Liver (tissue), 9 donors: ENCODE results near the gene GPR87. TPM values are rescaled to one million over a fixed set of nuclear protein-coding genes. Genes with fewer than 3 reads are reported as not detected.

Experiments
- DNase-seq: peaks from one replicate; pipeline ENCODE4 v3.0.0-alpha.2; 2017; ENCODE audit warnings: low spot score
- H3K27ac ChIP-seq, 2 donors: one replicate each; pipeline ENCODE4 v1.7.0; 2013; ENCODE audit warnings: inconsistent platforms in 2 of 2, low read length in 2 of 2, control low read depth in 1 of 2, low read depth in 1 of 2, mild to moderate bottlenecking in 1 of 2
- H3K27me3 ChIP-seq, 4 donors: one replicate each; pipeline versions ENCODE4 v1.6.1 to v1.7.0; 2013; ENCODE audit warnings: low read length in 3 of 4, inconsistent platforms in 1 of 4, mild to moderate bottlenecking in 1 of 4, moderate library complexity in 1 of 4; ENCODE audit not compliant: control insufficient read depth in 4 of 4, insufficient read depth in 4 of 4
- H3K36me3 ChIP-seq, 4 donors: one replicate each; pipeline versions ENCODE4 v1.6.1 to v1.7.0; 2013; ENCODE audit warnings: low read length in 3 of 4, mild to moderate bottlenecking in 3 of 4, low read depth in 1 of 4, moderate library complexity in 1 of 4; ENCODE audit not compliant: control insufficient read depth in 4 of 4, insufficient read depth in 3 of 4
- H3K4me1 ChIP-seq, 4 donors: one replicate each; pipeline versions ENCODE4 v1.6.1 to v1.7.0; 2013; ENCODE audit warnings: low read length in 3 of 4, mild to moderate bottlenecking in 3 of 4, moderate library complexity in 1 of 4; ENCODE audit not compliant: control insufficient read depth in 4 of 4, insufficient read depth in 4 of 4
- H3K4me3 ChIP-seq, 3 donors: one replicate each; pipeline versions ENCODE4 v1.6.1 to v1.7.0; 2013; ENCODE audit warnings: low read length in 3 of 3, control low read depth in 1 of 3, low read depth in 1 of 3, mild to moderate bottlenecking in 1 of 3
- H3K9ac ChIP-seq, 2 donors: one replicate each; pipeline ENCODE4 v1.7.0; 2013; ENCODE audit warnings: low read length in 2 of 2, mild to moderate bottlenecking in 2 of 2, moderate library complexity in 2 of 2, control low read depth in 1 of 2, low read depth in 1 of 2
- H3K9me3 ChIP-seq, 4 donors: one replicate each; pipeline versions ENCODE4 v1.6.1 to v1.7.0; 2013; ENCODE audit warnings: low read length in 3 of 4; ENCODE audit not compliant: control insufficient read depth in 4 of 4
- EGR1 ChIP-seq, 2 donors: IDR thresholded peaks; 2 replicates each; pipeline ENCODE4 v1.6.1; 2016 to 2018; ENCODE audit warnings: antibody characterized with exemption in 2 of 2, low read depth in 2 of 2
- FOXA1 ChIP-seq: IDR thresholded peaks from 2 replicates; pipeline ENCODE4 v1.6.1; 2016; ENCODE audit warnings: antibody characterized with exemption
- GABPA ChIP-seq, 2 donors: IDR thresholded peaks in 1 of 2; conservative IDR thresholded peaks in 1 of 2; 2 replicates each; pipeline ENCODE4 v1.6.1; 2016; ENCODE audit warnings: antibody characterized with exemption in 2 of 2, mild to moderate bottlenecking in 1 of 2, moderate library complexity in 1 of 2
- HNF4A ChIP-seq, 2 donors: conservative IDR thresholded peaks; 2 replicates each; pipeline ENCODE4 v1.6.1; 2016; ENCODE audit warnings: antibody characterized with exemption in 2 of 2, mild to moderate bottlenecking in 2 of 2
- HNF4G ChIP-seq: IDR thresholded peaks from 2 replicates; pipeline ENCODE4 v1.6.1; 2016; ENCODE audit warnings: antibody characterized with exemption
- JUND ChIP-seq, 2 donors: IDR thresholded peaks; 2 replicates each; pipeline ENCODE4 v1.6.1; 2016; ENCODE audit warnings: antibody characterized with exemption in 2 of 2
- NR2F2 ChIP-seq: IDR thresholded peaks from 2 replicates; pipeline ENCODE4 v1.6.1; 2016; ENCODE audit warnings: antibody characterized with exemption
- RAD21 ChIP-seq, 2 donors: IDR thresholded peaks; 2 replicates each; pipeline ENCODE4 v1.6.1; 2016; ENCODE audit warnings: antibody characterized with exemption in 2 of 2, mild to moderate bottlenecking in 2 of 2
- RXRA ChIP-seq, 2 donors: IDR thresholded peaks; 2 replicates each; pipeline ENCODE4 v1.6.1; 2017 to 2018; ENCODE audit warnings: antibody characterized with exemption in 2 of 2, mild to moderate bottlenecking in 1 of 2
- TAF1 ChIP-seq: conservative IDR thresholded peaks from 2 replicates; pipeline ENCODE4 v1.6.1; 2016; ENCODE audit warnings: antibody characterized with exemption, mild to moderate bottlenecking
- YY1 ChIP-seq: IDR thresholded peaks from 2 replicates; pipeline ENCODE4 v1.6.1; 2016; ENCODE audit warnings: antibody characterized with exemption, mild to moderate bottlenecking
- WGBS: extraction: QIAGEN DNeasy Blood & Tissue Kit; methylation state at CpG from one replicate; pipeline ENCODE4 v1.1.7; 2013; 5-methylcytosine and 5-hydroxymethylcytosine counted together
- polyA plus RNA-seq, 2 donors: library from polyadenylated mRNA; stranded (reverse) in 1 of 2; unstranded in 1 of 2; fragments of 200-250 nt in 1 of 2; fragments of >200 nt in 1 of 2; fragmentation: Nextera tagmentation in 1 of 2; extraction: Ambion mirVana in 1 of 2; gene quantifications; one replicate each; pipeline versions ENCODE4 v1.2.1 to v1.2.3, GENCODE V29; 2013 to 2015
- total RNA-seq, 2 donors: library from RNA; depleted of rRNA; stranded (reverse); fragments of >200 nt; gene quantifications; one replicate each; pipeline ENCODE4 v1.2.3, GENCODE V29; 2014
- TF ChIP-seq, protein P1 (sequence below): fragments of 150-350 bp; IDR thresholded peaks from 2 replicates; pipeline ENCODE4 v1.5.1; 2017; ENCODE audit warnings: improper control_type of control experiment, low read depth, low read length; ENCODE audit not compliant: missing input control
- TF ChIP-seq, protein P2 (sequence below): IDR thresholded peaks from 2 replicates; pipeline ENCODE4 v1.6.1; 2016; ENCODE audit warnings: antibody characterized with exemption, mild to moderate bottlenecking
- TF ChIP-seq, protein P3 (sequence below): IDR thresholded peaks from 2 replicates; pipeline ENCODE4 v1.6.1; 2016; ENCODE audit warnings: antibody characterized with exemption
- TF ChIP-seq, protein P4 (sequence below): IDR thresholded peaks from 2 replicates; pipeline ENCODE4 v1.6.1; 2016; ENCODE audit warnings: antibody characterized with exemption
- TF ChIP-seq, protein P5 (sequence below): IDR thresholded peaks from 2 replicates; pipeline ENCODE4 v1.6.1; 2016; ENCODE audit warnings: antibody characterized with exemption
- donor health status: healthy.
- donor health status: healthy.
- donor health status: healthy.
- donor health status: healthy.
- donor health status: healthy.

Gene GPR87
- total and polyA plus RNA-seq, 4 donors: not detected

DNA sequence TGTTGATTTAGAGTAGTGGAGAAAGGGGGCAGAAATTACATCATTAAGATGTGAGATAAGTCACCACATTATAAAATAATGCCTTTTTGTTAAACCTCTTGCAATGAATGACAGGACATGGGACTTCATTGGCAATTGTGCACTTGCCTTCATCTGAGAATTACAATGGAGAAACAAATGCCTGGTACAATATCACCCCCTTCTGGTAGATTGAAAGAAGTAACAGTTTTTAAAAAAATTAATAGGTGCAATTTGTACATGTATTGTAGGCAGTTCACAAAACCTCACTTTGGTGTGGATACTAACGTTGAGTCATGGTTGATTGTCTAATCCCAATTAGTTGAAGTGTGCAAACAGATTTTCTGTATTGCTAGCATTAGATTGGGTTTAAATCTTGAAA, 33.7 kb downstream of the GPR87 start:
- TF ChIP-seq TAF1 (no peak), GABPA (IDR thresholded peaks at IDR 0.05 in 1 of 2, conservative IDR thresholded peaks at IDR 0.05 in 1 of 2) (no peak), HNF4A (conservative IDR thresholded peaks at IDR 0.05) (no peak), HNF4G (no peak), RXRA (IDR thresholded peaks at IDR 0.05) (no peak), YY1 (no peak), JUND (IDR thresholded peaks at IDR 0.05) (no peak), NR2F2 (no peak), EGR1 (IDR thresholded peaks at IDR 0.05; ENCODE audit: low read depth in 2 of 2) (no peak), RAD21 (IDR thresholded peaks at IDR 0.05) (peak; percentile 97 to 98), FOXA1 (no peak)
- TF ChIP-seq, protein P1, sequence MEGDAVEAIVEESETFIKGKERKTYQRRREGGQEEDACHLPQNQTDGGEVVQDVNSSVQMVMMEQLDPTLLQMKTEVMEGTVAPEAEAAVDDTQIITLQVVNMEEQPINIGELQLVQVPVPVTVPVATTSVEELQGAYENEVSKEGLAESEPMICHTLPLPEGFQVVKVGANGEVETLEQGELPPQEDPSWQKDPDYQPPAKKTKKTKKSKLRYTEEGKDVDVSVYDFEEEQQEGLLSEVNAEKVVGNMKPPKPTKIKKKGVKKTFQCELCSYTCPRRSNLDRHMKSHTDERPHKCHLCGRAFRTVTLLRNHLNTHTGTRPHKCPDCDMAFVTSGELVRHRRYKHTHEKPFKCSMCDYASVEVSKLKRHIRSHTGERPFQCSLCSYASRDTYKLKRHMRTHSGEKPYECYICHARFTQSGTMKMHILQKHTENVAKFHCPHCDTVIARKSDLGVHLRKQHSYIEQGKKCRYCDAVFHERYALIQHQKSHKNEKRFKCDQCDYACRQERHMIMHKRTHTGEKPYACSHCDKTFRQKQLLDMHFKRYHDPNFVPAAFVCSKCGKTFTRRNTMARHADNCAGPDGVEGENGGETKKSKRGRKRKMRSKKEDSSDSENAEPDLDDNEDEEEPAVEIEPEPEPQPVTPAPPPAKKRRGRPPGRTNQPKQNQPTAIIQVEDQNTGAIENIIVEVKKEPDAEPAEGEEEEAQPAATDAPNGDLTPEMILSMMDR: peak; percentile 69
- TF ChIP-seq, protein P2, sequence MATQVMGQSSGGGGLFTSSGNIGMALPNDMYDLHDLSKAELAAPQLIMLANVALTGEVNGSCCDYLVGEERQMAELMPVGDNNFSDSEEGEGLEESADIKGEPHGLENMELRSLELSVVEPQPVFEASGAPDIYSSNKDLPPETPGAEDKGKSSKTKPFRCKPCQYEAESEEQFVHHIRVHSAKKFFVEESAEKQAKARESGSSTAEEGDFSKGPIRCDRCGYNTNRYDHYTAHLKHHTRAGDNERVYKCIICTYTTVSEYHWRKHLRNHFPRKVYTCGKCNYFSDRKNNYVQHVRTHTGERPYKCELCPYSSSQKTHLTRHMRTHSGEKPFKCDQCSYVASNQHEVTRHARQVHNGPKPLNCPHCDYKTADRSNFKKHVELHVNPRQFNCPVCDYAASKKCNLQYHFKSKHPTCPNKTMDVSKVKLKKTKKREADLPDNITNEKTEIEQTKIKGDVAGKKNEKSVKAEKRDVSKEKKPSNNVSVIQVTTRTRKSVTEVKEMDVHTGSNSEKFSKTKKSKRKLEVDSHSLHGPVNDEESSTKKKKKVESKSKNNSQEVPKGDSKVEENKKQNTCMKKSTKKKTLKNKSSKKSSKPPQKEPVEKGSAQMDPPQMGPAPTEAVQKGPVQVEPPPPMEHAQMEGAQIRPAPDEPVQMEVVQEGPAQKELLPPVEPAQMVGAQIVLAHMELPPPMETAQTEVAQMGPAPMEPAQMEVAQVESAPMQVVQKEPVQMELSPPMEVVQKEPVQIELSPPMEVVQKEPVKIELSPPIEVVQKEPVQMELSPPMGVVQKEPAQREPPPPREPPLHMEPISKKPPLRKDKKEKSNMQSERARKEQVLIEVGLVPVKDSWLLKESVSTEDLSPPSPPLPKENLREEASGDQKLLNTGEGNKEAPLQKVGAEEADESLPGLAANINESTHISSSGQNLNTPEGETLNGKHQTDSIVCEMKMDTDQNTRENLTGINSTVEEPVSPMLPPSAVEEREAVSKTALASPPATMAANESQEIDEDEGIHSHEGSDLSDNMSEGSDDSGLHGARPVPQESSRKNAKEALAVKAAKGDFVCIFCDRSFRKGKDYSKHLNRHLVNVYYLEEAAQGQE: no peak
- TF ChIP-seq, protein P3, sequence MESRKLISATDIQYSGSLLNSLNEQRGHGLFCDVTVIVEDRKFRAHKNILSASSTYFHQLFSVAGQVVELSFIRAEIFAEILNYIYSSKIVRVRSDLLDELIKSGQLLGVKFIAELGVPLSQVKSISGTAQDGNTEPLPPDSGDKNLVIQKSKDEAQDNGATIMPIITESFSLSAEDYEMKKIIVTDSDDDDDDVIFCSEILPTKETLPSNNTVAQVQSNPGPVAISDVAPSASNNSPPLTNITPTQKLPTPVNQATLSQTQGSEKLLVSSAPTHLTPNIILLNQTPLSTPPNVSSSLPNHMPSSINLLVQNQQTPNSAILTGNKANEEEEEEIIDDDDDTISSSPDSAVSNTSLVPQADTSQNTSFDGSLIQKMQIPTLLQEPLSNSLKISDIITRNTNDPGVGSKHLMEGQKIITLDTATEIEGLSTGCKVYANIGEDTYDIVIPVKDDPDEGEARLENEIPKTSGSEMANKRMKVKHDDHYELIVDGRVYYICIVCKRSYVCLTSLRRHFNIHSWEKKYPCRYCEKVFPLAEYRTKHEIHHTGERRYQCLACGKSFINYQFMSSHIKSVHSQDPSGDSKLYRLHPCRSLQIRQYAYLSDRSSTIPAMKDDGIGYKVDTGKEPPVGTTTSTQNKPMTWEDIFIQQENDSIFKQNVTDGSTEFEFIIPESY: no peak
- TF ChIP-seq, protein P4, sequence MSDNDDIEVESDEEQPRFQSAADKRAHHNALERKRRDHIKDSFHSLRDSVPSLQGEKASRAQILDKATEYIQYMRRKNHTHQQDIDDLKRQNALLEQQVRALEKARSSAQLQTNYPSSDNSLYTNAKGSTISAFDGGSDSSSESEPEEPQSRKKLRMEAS: no peak
- Histone ChIP-seq H3K36me3 (no peaks in the 10 kb centered on the region), H3K9ac (no peak overlapping the region), H3K4me3 (no peak overlapping the region), H3K9me3 (no peaks in the 10 kb centered on the region), H3K27ac (no peak overlapping the region), H3K27me3 (no peaks in the 10 kb centered on the region), H3K4me1 (no peaks in the 10 kb centered on the region)
- no peak for DNase-seq
- whole genome bisulfite sequencing: 4% methylated on average over 1 of the region's 1 CpG

DNA sequence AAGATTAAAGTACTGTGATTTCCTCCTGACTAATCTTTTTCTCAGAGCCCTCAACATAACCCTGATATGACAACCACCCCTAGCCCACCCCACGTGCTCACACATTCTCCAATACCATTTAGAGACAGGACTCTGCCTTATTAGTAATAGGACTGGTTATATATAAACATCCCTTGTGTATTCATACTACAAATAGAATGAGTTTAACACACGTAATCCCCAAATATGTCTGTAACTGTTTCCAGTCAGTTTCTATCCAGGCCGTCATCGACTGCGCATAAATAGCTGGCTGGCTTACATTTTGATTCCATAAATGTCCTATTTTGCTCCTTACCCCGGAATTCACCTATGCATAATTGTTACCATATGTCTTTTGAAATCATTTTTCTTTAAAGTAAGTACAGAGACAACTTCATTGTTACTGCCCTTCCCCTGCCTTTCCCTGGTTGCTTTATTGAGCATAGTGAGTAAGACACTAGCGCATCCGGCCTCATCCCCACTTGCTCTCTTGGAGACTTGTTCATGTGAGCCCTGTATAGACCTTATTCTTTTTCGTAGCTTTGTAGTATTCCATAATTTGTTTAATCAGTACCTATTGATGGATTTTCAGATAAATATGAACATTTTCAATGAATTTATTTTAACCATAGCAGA, 34.8 kb downstream of the GPR87 start:
- H3K9me3 ChIP-seq: no peaks in the 10 kb centered on the region
- WGBS: 90% methylated on average over 9 of the region's 9 CpGs
- H3K36me3 ChIP-seq: no peaks in the 10 kb centered on the region
- H3K27ac ChIP-seq: no peak overlapping the region
- no peak overlapping the region for H3K9ac ChIP-seq
- no peaks in the 10 kb centered on the region for H3K4me1 ChIP-seq
- DNase-seq: no peak
- H3K27me3 ChIP-seq: no peaks in the 10 kb centered on the region
- H3K4me3 ChIP-seq: no peak overlapping the region
- TF ChIP-seq HNF4A (conservative IDR thresholded peaks at IDR 0.05) (no peak), JUND (IDR thresholded peaks at IDR 0.05) (no peak), YY1 (no peak)
- TF ChIP-seq, protein P2: no peak
- TF ChIP-seq, protein P5, sequence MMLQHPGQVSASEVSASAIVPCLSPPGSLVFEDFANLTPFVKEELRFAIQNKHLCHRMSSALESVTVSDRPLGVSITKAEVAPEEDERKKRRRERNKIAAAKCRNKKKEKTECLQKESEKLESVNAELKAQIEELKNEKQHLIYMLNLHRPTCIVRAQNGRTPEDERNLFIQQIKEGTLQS: no peak
- TF ChIP-seq, protein P3: no peak
